OCI-LY7 (cell line): ENCODE data around the gene ATRAID. TPM values are rescaled to one million over a fixed set of nuclear protein-coding genes. Genes with fewer than 3 reads are reported as not detected.
"Not testable (repeated sequence)": the region's sequence is repeated elsewhere in the genome, so short reads cannot be mapped to it uniquely, and the experiment has no call there.

Source experiments
- BruUV-seq: library from RNA; stranded (reverse); fragments of 400-500 nt; replicated peaks from 2 replicates; lab custom pipeline; 2021; lab: Mats Ljungman, UMichigan
- CTCF ChIA-PET: fragments of 300-600 bp; sonication (Branson Sonifier 250); formaldehyde crosslinking; loops from one replicate; lab custom pipeline; 2022; ENCODE audit warnings: antibody characterized with exemption; ENCODE audit not compliant: unreplicated experiment; lab: Charles Lee
- POLR2A ChIA-PET: fragments of 300-600 bp; sonication (Branson Sonifier 250); formaldehyde crosslinking; loops from one replicate; lab custom pipeline; 2022; ENCODE audit warnings: antibody characterized with exemption; lab: Charles Lee
- DNase-seq: peaks from one replicate; pipeline ENCODE4 v3.0.0-alpha.2; 2015; ENCODE audit warnings: low spot score
- H2AFZ ChIP-seq: fragments of 200-600 bp; sonication (generic), shearing (Covaris generic); 2 replicates; pipeline ENCODE4 v1.6.1; 2014; ENCODE audit warnings: mild to moderate bottlenecking, antibody characterized with exemption, low read length, moderate library complexity
- H3K27ac ChIP-seq: fragments of 200-600 bp; sonication (generic); 2 replicates; pipeline ENCODE4 v1.5.1; 2014; ENCODE audit warnings: mixed run types, low read depth, mild to moderate bottlenecking, moderate library complexity, low read length, inconsistent platforms; ENCODE audit not compliant: poor library complexity, severe bottlenecking
- H3K36me3 ChIP-seq: fragments of 200-600 bp; sonication (generic); 2 replicates; pipeline ENCODE4 v1.6.1; 2014; ENCODE audit warnings: mild to moderate bottlenecking, antibody characterized with exemption, low read length, moderate library complexity, mixed read lengths; ENCODE audit not compliant: insufficient read depth
- H3K4me1 ChIP-seq: fragments of 200-600 bp; sonication (generic); 2 replicates; pipeline ENCODE4 v1.5.1; 2014; ENCODE audit warnings: mild to moderate bottlenecking, low read length; ENCODE audit not compliant: insufficient read depth, poor library complexity, severe bottlenecking
- H3K4me2 ChIP-seq: fragments of 200-600 bp; sonication (generic); 2 replicates; pipeline ENCODE4 v1.6.1; 2014; ENCODE audit warnings: mild to moderate bottlenecking, low read length
- H3K4me3 ChIP-seq: fragments of 200-600 bp; sonication (generic); 2 replicates; pipeline ENCODE4 v1.5.1; 2014; ENCODE audit warnings: mild to moderate bottlenecking, low read depth, low read length; ENCODE audit not compliant: poor library complexity, severe bottlenecking
- H3K79me2 ChIP-seq: fragments of 200-600 bp; sonication (generic); 2 replicates; pipeline ENCODE4 v1.6.1; 2016; ENCODE audit warnings: low read depth, mild to moderate bottlenecking, low read length, moderate library complexity, mixed read lengths; ENCODE audit not compliant: insufficient read depth
- H3K9me2 ChIP-seq: fragments of 200-600 bp; sonication (generic); 2 replicates; pipeline ENCODE4 v1.6.1; 2016; ENCODE audit warnings: mild to moderate bottlenecking, low read length, mixed read lengths; ENCODE audit not compliant: insufficient read depth
- H3K9me3 ChIP-seq: fragments of 200-600 bp; sonication (generic); 2 replicates; pipeline ENCODE4 v1.6.1; 2014; ENCODE audit warnings: mild to moderate bottlenecking, mixed run types, low read length, mixed read lengths
- H4K20me1 ChIP-seq: fragments of 200-600 bp; sonication (generic); 2 replicates; pipeline ENCODE4 v1.6.1; 2014; ENCODE audit warnings: mild to moderate bottlenecking, antibody characterized with exemption, low read length, moderate library complexity, mixed read lengths; ENCODE audit not compliant: insufficient read depth
- CTCF ChIP-seq: fragments of 200-600 bp; sonication (generic); conservative IDR thresholded peaks from 2 replicates; pipeline ENCODE4 v1.5.1; 2014; ENCODE audit warnings: mild to moderate bottlenecking, antibody characterized with exemption, low read length, moderate library complexity, mixed read lengths
- EZH2phosphoT487 ChIP-seq: fragments of 200-600 bp; sonication (generic); IDR thresholded peaks from 2 replicates; pipeline ENCODE4 v1.6.1; 2018; ENCODE audit warnings: low read depth, borderline replicate concordance, mild to moderate bottlenecking, mixed run types, antibody characterized with exemption, low read length, moderate library complexity, mixed read lengths
- intact Hi-C: fragments of 100-400 bp; cut with micrococcal nuclease; formaldehyde crosslinking; loops from one replicate; pipeline ENCODE4 v1.10.0; 2022; ENCODE audit not compliant: unreplicated experiment
- total RNA-seq, 2 experiments: library from RNA; depleted of rRNA in 1 of 2; stranded (reverse); fragments of >200 nt in 1 of 2; shearing (Covaris generic) in 1 of 2; gene quantifications; 2 replicates each; pipeline ENCODE4 v1.2.3, GENCODE V29; 2014 to 2022

ATRAID gene
- total RNA-seq, 2 experiments from 2014 or later, result 92.7 to 93.3 TPM

GRCh38 chr2:27194538-27195354 is 17.1 kb upstream of the ATRAID start:
- H3K4me2 ChIP-seq, result peak overlapping the region; percentile 51; the same call in 1 of the 2 replicates
- POLR2A ChIA-PET, result interaction anchor here (0.7 to 2.0 kb wide), 7 partner anchors 10 to 99 kb away, joined by 3 to 12 read pairs (median 3); no protein-coding TSS in a partner anchor
- no TSS peak for BruUV-seq
- H3K4me1 ChIP-seq, result peaks cover 74% of the 10 kb centered on the region
- DNase-seq, result no peak
- H3K9me3 ChIP-seq, result no peaks in the 10 kb centered on the region
- H3K4me3 ChIP-seq, result no peak overlapping the region
- no peaks in the 10 kb centered on the region for H3K79me2 ChIP-seq
- peak overlapping the region; percentile 85 for H3K27ac ChIP-seq
- H2AFZ ChIP-seq, result peak overlapping the region; percentile 50; the same call in 1 of the 2 replicates
- peaks cover 16% of the 10 kb centered on the region for H3K36me3 ChIP-seq
- no peaks in the 10 kb centered on the region for H3K9me2 ChIP-seq
- no peaks in the 10 kb centered on the region for H4K20me1 ChIP-seq
- CTCF ChIA-PET, result interaction anchor here (0.6 to 1.1 kb wide), 3 partner anchors 61 to 1213 kb away, joined by 3 to 7 read pairs (median 3); partner anchors contain the start of genes KIF3C and PREB
- intact Hi-C loops, result loop anchor here (5.0 kb wide), 2 partner anchors 98 to 142 kb away; partner anchors contain the start of gene AGBL5
- no peak for TF ChIP-seq EZH2phosphoT487
- no peak for TF ChIP-seq CTCF

GRCh38 chr2:27195799-27196198 is 16.0 kb upstream of the ATRAID start:
- POLR2A ChIA-PET, result interaction anchor here (0.7 to 2.0 kb wide), 2 partner anchors 20 to 96 kb away, joined by 3 to 12 read pairs; no protein-coding TSS in a partner anchor
- DNase-seq, BruUV-seq, H3K9me2 ChIP-seq, H3K4me2 ChIP-seq, H2AFZ ChIP-seq, H4K20me1 ChIP-seq, H3K4me3 ChIP-seq, CTCF ChIA-PET, H3K79me2 ChIP-seq, H3K9me3 ChIP-seq: not testable (repeated sequence)
- intact Hi-C loops, result loop anchor here (2.0 kb wide), 1 partner anchor 55 kb away; no protein-coding TSS in a partner anchor
- Histone ChIP-seq H3K36me3 (peaks cover 23% of the 10 kb centered on the region), H3K4me1 (peaks cover 74% of the 10 kb centered on the region), H3K27ac (peak overlapping the region; percentile 77)

- BruUV-seq, CTCF ChIA-PET, H3K4me3 ChIP-seq: not testable (repeated sequence)
These were observed 13.8 kb upstream of the ATRAID start for GRCh38 chr2:27198068-27198467.

More at GRCh38 chr2:27198068-27198467, 13.8 kb upstream of the ATRAID start:
- H3K9me2 ChIP-seq, H3K79me2 ChIP-seq, H3K9me3 ChIP-seq, intact Hi-C loops, H4K20me1 ChIP-seq, H2AFZ ChIP-seq, DNase-seq: not testable (repeated sequence)
- POLR2A ChIA-PET, result interaction anchor here (0.6 to 1.3 kb wide), 3 partner anchors 11 to 32 kb away, joined by 3 read pairs; no protein-coding TSS in a partner anchor
- Histone ChIP-seq H3K27ac (peak overlapping the region; percentile 77), H3K36me3 (peaks cover 43% of the 10 kb centered on the region), H3K4me1 (peaks cover 53% of the 10 kb centered on the region), H3K4me2 (peak overlapping the region; percentile 1; the same call in 1 of the 2 replicates)
